ENCODE data around the gene IGFLR1.

DNA sequence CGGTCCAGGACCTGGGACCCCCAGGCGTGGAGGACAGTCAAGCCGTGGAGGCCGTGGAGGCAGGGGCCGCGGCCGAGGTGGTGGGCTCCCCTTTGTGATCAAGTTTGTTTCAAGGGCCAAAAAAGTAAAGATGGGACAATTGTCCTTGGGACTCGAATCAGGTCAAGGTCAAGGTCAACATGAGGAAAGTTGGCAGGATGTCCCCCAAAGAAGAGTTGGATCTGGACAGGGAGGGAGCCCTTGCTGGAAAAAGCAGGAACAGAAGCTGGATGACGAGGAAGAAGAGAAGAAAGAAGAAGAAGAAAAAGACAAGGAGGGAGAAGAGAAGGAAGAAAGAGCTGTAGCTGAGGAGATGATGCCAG lies 22.1 kb downstream of the IGFLR1 start:
- TF ChIP-seq, protein P1, sequence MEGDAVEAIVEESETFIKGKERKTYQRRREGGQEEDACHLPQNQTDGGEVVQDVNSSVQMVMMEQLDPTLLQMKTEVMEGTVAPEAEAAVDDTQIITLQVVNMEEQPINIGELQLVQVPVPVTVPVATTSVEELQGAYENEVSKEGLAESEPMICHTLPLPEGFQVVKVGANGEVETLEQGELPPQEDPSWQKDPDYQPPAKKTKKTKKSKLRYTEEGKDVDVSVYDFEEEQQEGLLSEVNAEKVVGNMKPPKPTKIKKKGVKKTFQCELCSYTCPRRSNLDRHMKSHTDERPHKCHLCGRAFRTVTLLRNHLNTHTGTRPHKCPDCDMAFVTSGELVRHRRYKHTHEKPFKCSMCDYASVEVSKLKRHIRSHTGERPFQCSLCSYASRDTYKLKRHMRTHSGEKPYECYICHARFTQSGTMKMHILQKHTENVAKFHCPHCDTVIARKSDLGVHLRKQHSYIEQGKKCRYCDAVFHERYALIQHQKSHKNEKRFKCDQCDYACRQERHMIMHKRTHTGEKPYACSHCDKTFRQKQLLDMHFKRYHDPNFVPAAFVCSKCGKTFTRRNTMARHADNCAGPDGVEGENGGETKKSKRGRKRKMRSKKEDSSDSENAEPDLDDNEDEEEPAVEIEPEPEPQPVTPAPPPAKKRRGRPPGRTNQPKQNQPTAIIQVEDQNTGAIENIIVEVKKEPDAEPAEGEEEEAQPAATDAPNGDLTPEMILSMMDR (IDR thresholded peaks at IDR 0.05; ENCODE audit: low read depth, low read length), result no peak
- TF ChIP-seq POLR2A (IDR thresholded peaks at IDR 0.05; ENCODE audit: extremely low read depth, insufficient read length), result no peak
- TF ChIP-seq MAX (IDR thresholded peaks at IDR 0.05; ENCODE audit: low read depth, low read length), result no peak
- no peak for TF ChIP-seq MYC (IDR thresholded peaks at IDR 0.05; ENCODE audit: low read depth, low read length)

Data from NB4 (cell line).